ENCODE measurements around the gene KTI12.

- no peak for TF ChIP-seq RAD21 (IDR thresholded peaks at IDR 0.05; ENCODE audit: low read length)
- TF ChIP-seq GABPA (IDR thresholded peaks at IDR 0.05; ENCODE audit: low read depth), result no peak
- TF ChIP-seq RCOR1 (IDR thresholded peaks at IDR 0.05; ENCODE audit: low read length), result no peak
- TF ChIP-seq CTCF (IDR thresholded peaks at IDR 0.05), result no peak
- TF ChIP-seq USF1 (IDR thresholded peaks at IDR 0.05; ENCODE audit: borderline replicate concordance, low read depth), result no peak
- no peak for TF ChIP-seq EZH2phosphoT487 (IDR thresholded peaks at IDR 0.05; ENCODE audit: borderline replicate concordance, low read depth)
- TF ChIP-seq MXI1 (IDR thresholded peaks at IDR 0.05; ENCODE audit: low read depth, low read length), result no peak
- TF ChIP-seq FOXM1 (IDR thresholded peaks at IDR 0.05; ENCODE audit: low read depth), result no peak
These were observed 11.6 kb upstream of the KTI12 start for GRCh38 chr1:52045236-52045635.

Measured in SK-N-SH (cell line).